NK-92 treated with Interleukin-12 subunit alpha and Interleukin-12 subunit beta, amount 100 ng/mL, for 24 hours (cell line): ENCODE data around the gene LMF1.
"Not testable (repeated sequence)": the region's sequence is repeated elsewhere in the genome, so short reads cannot be mapped to it uniquely, and the experiment has no call there.

Experiments used
- DNase-seq: peaks from one replicate; lab custom pipeline; 2025; lab: John Stamatoyannopoulos, UW

LMF1 gene

DNA sequence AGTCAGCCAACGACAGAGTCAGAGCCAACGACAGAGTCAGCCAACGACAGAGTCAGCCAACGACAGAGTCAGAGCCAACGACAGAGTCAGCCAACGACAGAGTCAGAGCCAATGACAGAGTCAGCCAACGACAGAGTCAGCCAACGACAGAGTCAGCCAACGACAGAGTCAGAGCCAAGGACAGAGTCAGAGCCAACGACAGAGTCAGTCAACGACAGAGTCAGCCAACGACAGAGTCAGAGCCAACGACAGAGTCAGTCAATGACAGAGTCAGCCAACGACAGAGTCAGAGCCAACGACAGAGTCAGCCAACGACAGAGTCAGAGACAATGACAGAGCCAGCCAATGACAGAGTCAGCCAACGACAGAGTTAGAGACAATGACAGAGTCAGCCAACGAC, 22.0 kb downstream of the LMF1 start:
- DNase-seq: not testable (repeated sequence)

DNA sequence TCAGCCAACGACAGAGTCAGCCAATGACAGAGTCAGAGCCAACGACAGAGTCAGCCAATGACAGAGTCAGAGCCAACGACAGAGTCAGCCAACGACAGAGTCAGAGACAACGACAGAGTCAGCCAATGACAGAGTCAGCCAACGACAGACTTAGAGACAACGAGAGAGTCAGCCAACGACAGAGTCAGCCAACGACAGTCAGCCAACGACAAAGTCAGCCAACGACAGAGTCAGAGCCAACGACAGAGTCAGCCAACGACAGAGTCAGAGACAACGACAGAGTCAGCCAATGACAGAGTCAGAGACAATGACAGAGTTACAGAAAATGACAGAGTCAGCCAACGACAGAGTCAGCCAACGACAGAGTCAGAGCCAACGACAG, 22.9 kb downstream of the LMF1 start:
- not testable (repeated sequence) for DNase-seq

DNA sequence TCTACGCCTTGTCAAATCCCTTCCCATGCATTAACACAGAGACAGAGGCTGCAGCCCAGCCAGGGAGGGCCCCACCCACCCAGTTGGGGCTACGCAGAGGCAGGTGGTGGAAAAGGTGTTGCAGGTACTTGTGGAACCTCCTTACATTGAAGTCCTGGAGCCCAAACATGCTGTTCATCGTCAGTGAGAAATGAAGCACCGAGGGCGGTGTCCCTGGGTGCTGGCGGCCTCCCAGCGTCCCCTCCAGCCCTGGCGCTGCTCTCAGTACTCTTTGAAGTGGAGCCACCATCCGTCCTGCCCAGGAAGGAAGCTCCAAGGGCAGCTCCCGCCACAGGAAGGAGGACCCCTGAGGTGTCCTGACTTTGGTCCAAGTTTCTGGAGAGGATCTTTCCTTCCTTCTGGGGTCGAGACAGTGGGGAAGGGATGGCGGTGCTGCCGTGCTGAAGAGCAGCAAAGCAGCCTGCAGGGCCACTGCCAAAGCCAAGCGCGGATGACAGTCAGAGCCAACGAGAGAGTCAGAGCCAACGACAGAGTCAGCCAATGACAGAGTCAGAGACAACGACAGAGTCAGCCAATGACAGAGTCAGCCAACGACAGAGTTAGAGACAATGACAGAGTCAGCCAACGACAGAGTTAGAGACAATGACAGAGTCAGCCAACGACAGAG, 23.4 kb downstream of the LMF1 start:
- DNase-seq: no peak

DNA sequence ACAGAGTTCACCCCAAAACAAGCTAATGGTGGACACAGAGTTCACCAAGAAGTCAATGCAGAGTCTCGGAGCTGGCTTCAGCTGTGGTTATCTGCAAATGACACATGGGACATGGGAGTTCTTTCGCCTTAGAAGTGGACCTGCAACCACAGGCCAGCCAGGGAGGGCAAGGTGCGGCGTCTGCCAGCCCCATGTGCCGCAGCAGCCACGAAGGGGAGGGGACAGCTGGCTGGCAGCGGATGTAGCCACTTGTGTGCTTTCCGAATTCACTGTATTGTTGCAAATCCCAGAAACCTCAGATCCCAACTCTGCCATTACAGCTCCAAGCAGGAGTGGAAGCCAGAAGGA, 24.8 kb downstream of the LMF1 start:
- DNase-seq: no peak

DNA sequence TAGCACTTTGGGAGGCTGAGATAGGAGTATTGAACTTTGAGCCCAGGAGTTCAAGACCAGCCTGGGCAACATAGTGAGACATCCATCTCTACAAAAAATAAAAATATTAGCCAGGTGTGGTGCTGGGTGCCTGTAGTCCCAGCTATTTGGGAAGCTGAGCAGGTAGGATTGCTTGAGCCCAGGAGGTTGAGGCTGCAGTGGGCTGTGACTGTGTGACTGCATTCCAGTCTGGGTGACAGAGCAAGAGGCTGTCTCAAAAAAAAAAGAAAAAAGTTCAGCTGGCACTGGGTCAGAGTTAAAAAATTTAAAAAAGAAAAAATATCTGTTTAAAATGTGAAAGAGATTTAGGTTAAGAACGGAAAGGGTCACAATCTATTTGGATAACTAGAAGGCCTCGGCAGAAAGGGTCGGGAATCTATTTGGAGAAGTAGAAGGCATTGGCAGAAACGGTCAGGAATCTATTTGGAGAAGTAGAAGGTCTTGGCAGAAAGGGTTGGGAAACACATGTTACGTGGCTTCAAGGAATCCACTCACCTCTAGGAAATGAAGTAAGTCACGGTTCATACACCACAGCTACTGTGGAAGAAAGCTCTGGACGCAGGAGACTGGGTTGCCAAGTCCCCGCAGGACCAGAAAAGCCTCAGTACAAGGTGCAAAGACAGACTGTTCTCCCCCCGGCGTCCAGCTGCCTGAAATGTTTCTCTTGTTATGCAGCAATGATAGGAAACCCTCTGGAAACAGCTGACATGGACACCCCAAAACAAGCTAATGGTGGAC, 25.3 kb downstream of the LMF1 start:
- no peak for DNase-seq

DNA sequence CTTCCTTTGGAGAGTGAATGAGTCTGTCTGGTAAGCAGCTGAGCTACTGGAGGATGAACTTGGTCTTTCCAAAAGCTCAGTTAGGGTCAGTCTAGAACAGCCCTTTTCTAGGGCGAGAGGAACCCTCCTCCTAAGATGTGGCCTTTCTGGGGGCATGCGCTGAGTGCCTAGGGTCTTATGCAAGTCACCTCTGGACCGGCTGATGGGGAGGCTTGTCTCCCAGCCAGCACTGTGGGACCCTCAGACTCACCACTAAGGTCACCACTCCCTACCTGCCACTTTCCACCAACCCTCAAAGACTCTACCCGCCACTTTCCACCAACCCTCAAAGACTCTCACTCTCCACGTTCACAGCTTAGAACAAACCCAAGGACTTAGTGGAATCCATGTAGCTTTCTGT, 26.8 kb downstream of the LMF1 start:
- no peak for DNase-seq

DNA sequence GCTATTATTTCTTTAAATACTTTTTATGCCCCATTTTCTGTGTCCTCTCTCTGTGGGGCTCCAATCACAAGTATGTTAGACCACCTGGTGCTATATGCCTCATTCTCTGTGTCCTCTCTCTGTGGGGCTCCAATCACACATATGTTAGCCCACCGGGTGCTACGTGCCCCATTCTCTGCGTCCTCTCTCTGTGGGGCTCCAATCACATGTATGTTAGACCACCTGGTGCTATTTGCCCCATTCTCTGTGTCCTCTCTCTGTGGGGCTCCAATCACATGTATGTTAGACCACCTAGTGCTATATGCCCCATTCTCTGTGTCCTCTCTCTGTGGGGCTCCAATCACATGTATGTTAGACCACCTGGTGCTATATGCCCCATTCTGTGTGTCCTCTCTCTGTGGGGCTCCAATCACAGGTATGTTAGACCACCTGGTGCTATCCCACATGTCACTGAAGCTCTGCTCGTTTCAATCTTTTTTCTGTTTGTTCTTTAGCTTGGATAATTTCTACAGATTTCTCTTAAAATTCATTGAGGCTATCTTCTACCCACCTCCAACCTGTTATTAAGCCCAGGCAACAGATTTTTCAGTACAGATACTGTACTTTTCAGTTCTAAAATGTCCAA, 28.2 kb downstream of the LMF1 start:
- DNase-seq: no peak

DNA sequence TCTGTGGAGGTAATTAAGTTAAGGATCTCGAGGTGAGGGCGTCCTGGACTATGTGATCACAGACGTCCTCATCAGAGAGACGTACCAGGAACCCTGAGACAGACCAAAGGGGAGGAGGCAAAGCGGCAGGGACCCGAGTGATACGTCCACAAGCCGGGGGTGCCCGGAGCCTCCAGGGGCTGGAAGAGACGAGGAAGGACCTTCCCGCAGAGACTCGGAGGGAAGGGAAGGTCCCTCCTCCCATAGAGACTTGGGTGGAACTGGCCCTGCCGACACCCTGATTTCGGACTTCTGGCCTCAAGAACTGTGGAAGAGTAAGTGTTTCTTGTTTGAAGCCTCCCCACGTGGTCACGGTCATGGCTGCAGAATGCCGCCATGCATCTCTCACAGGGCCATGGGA, 30.8 kb downstream of the LMF1 start:
- DNase-seq: no peak

DNA sequence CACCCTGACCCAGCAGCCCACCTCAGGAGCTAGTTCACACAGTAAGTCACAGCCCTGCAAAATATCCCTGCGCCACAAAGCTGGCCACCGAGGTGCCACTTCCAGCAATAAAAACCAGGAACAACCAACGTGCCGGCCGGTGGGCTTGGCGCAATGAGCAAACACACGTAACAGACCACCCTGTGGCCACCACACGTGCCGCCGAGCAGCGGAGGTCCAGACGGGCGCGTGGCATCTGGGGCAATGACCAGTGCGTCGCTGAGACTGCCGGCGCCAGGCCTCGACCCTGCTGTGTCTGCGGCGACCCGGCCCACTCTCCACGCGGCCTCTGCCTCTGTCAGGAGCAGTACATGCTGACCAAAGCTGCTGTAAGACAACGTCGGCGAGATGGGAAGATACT, 31.5 kb downstream of the LMF1 start:
- DNase-seq: no peak

DNA sequence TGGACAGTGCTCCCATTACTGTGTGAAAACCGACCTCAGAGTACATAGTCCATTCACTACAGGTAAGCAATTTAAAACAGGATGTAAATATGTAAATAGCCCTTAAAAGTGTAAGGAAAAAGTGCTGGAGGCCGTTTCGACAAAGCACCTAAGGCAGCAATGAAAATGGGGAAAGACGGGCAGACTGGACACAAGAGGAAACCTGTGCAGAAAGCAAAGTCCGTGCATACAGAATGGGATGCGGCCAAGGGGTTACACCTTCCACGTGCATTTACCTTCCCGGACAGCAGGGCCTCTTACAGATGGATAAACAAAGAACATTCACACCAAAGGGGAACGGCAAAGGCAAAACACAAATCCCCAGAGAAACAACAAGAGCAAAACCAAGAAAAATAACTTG, 32.0 kb downstream of the LMF1 start:
- no peak for DNase-seq

DNA sequence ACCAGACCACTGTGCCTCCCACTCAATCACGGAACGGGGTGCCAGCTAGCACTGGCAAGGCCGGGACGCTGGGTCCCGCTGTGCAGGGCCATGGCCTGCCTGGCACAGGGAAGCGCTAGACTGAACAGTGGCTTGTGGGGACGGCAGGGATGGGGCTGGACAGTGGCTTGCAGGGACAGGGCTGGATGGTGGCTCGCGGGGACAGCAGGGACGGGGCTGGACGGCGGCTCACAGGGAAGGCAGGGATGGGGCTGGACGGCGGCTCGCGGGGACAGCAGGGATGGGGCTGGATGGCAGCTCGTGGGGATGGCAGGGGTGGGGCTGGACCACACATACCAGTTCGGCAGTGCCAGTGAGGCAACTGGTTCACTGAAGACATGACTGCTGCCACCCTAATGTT, 32.6 kb downstream of the LMF1 start:
- no peak for DNase-seq

DNA sequence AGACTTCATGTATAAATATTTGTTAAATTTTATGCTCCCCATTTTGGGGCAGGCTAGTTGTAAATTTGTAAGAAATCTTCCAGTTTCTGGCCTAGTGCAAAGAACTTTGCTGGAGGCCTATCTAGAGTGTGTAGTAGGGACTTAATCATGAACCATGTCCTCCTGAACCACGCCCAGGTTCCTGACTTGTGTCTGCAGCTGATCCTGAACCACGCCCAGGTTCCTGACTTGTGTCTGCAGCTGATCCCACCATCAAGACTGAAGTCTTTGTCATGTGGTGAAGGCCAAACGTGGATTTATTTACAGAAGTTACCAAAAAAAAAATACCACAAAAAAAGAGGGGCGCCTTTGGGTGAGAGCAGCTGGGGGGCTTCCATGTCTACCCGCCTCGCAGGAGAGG, 33.1 kb downstream of the LMF1 start:
- DNase-seq: no peak

DNA sequence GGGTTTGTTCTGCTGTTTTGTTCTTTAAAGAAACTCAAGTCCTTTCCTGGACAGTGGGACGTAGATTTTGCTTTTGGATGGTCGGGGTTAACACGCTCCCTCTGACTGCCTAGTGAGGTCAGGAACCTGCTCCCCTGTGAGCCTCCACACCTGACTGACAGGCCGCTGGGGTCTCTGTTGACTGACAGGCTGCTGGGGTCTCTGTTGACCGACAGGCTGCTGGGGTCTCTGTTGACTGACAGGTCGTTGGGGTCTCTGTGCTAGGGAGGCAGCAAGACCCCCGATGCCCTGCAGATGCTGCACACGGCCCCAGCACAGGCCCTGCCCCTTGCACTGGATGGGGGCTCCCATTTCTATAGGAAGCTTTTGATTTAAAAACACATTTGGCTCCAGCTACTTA, 33.5 kb downstream of the LMF1 start:
- no peak for DNase-seq

DNA sequence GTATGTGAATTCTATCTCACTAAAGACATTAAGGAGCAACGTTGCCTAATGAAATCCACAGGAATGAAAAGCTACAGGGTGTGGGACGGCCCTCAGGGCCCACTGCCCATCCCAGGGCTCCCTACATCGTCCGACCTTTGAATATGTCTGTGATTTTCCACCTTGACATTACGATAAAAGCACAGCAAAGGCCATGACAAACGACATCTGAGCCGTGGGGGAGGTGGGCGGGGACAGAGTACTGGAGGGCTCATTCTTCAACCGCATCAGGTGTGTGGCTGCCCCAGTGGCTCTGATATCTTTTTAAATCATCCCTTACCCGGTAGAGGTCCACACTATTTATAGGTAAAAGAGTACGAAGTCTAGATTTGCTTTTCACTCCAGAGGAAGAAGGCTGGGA, 35.1 kb downstream of the LMF1 start:
- no peak for DNase-seq

DNA sequence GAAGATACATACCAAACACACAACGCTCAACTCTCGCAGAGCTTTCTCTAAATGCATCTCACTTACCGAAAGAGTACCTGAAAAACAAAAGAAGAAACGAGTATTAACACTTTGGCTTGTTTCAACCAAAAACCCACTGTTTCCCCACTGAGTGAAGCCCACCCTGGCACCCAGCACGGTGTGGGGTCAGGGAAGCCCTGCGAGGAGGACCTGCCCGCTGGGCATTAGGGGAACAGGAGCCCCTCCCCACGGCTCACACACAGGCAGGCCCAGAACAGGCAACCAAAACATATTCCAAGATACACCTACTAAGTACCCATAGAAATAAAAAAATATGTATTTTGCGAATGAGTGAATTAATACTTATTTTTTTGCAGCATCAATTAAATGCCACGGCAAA, 36.6 kb downstream of the LMF1 start:
- no peak for DNase-seq

DNA sequence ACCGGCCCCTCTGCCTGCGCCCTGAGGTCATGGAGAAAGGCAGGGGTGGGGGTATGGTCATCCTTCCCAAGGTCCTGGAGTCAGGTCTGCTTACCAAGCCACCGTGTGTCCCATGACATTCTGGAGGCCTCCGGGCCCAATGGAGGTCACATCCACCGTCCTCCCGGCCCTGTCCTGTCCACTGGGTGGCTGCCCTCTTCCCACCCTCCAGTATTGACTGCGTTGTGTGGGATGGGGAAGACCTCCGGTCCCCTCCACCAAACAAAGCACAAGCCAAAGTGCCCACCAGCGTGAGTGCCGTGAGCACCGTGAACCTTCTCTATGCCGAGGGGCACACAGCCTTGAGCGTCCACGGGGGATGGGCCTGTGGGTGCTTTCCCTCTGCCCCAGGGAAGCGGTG, 37.2 kb downstream of the LMF1 start:
- DNase-seq: no peak

DNA sequence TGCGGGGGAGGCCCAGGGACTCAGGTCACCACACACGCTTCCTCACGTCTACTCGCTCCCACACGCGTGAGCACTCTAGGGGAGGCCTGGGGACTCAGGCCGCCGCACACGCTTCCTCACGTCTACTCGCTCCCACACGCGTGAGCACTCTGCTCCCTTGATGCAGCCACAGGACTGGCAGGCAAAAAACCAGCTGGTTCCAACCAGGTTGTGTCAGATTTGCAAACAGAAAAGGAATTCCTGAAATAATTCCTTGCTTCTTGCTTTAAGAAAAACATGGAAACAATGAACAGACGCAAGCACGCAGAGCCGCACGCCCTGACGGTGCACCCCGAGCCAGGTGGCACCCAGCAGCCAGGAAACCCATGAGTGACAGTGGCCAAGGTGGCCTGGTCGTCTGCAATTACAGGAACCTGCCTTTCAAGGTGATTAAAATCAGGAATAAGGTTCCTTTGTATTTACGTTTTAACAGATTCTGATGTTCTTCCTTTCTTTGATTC, 37.9 kb downstream of the LMF1 start:
- no peak for DNase-seq

DNA sequence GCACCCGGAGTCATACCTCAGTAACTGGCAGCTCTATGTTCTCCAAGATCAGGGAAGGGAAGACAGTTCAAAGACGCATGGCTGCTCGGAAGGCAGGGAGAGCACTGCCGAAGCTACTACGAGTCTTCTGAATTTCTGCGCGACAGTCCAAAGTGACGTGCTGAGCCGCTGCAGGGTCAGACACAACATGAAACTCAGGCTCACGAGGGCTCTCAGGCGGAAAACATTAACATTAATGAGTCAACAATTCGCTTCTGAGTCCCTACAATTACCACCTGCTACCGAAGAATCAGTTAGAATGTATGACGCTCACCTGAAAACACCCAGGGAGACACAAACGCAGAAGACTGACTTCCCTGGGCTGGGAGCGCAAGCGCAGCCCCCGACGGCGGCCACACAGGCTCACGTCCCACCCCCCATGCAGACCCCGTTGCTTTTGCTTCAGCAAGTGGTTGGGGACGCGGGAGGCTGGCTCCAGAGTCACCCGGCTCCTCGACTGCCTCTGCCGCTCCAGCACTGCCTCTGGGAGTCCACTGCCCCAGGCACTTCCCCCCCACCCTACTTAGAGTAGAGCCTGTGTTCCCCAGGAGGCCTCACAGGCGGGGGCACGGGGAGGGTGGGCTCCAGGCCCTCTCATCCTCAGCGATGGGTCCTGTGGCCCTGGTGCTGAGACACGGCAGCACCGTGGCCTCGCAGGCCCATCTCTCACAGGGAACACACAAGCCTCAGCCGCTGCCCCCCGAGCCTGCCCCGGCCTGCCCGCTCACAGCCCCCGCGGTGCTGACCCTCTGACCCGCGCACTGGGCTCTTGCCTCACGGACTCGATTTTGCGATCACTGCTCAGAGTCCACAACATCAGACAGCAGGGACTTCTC, 38.9 kb downstream of the LMF1 start:
- DNase-seq: no peak

DNA sequence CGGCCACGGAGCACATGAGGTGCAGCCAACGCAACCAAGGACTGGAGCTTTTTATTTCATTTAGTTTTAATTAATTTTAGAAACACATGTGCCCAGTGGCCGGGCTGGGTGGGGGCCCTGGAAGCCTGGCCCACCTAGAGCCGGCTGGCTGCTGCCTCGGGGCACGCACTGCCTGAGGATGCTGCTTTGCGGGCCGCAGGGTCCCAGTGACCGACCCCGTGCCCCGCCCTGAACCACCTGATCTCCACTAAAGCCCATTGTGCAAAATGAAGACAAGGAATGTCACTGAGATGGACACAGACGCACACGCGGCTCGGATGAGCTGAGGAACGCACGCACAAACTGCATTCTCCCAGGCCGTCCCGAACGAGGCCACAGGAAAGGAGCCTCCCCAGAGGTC, 39.6 kb downstream of the LMF1 start:
- DNase-seq: no peak

DNA sequence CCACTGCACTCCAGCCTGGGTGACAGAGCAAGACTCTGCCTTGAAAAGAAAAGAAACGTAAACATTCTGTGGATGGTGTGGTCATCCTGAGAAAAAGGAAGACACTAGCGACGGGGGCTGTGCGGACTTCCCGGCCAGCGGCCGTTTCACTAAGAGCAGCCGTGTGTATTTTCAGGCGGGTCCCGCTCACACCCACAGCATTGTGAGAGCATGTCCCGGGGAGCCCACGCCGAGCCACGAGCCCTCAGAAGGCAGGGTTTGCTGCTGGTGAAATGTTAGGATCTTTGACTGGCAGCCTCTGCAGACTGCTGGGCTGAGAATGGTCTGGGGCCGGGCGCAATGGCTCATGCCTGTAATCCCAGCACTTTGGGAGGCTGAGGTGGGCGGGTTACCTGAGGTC, 40.3 kb downstream of the LMF1 start:
- DNase-seq: no peak

DNA sequence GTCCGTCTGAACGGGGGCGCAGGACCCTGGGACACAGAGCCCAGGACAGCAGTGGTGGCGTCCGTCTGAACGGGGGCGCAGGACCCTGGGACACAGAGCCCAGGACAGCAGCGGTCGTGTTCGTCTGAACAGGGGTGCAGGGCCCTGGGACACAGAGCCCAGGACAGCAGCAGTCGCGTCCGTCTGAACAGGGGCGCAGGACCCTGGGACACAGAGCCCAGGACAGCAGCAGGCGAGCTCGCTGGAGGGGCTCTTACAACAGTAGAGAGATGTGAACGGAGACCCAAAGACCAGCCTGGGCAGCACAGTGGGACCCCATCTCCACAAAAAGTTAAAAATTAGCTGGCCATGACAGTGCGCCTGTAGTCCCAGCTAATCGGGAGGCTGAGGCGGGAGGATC, 40.7 kb downstream of the LMF1 start:
- no peak for DNase-seq
